22Rv1 (cell line): ENCODE measurements around the gene PTGDR2.

ENCODE experiments used
- H3K27ac ChIP-seq: fragments of 450-650 bp; 2 replicates; pipeline ENCODE4 v1.5.1; 2017
- ZFX ChIP-seq: fragments of 450-650 bp; IDR thresholded peaks from 2 replicates; pipeline ENCODE4 v1.6.1; 2017; ENCODE audit warnings: antibody characterized with exemption, borderline replicate concordance
- TF ChIP-seq, protein P1 (sequence below): fragments of 450-650 bp; IDR thresholded peaks from 2 replicates; pipeline ENCODE4 v1.5.1; 2017; ENCODE audit warnings: mild to moderate bottlenecking

Gene PTGDR2

GRCh38 chr11:60810151-60810550 is 45.6 kb downstream of the PTGDR2 start:
- TF ChIP-seq, protein P1, sequence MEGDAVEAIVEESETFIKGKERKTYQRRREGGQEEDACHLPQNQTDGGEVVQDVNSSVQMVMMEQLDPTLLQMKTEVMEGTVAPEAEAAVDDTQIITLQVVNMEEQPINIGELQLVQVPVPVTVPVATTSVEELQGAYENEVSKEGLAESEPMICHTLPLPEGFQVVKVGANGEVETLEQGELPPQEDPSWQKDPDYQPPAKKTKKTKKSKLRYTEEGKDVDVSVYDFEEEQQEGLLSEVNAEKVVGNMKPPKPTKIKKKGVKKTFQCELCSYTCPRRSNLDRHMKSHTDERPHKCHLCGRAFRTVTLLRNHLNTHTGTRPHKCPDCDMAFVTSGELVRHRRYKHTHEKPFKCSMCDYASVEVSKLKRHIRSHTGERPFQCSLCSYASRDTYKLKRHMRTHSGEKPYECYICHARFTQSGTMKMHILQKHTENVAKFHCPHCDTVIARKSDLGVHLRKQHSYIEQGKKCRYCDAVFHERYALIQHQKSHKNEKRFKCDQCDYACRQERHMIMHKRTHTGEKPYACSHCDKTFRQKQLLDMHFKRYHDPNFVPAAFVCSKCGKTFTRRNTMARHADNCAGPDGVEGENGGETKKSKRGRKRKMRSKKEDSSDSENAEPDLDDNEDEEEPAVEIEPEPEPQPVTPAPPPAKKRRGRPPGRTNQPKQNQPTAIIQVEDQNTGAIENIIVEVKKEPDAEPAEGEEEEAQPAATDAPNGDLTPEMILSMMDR: no peak
- no peak for TF ChIP-seq ZFX

GRCh38 chr11:60809691-60810090 is 46.1 kb downstream of the PTGDR2 start:
- TF ChIP-seq ZFX: no peak
- TF ChIP-seq, protein P1: no peak

More at GRCh38 chr11:60810151-60810550, 45.6 kb downstream of the PTGDR2 start:
- H3K27ac ChIP-seq: no peak overlapping the region

DNA sequence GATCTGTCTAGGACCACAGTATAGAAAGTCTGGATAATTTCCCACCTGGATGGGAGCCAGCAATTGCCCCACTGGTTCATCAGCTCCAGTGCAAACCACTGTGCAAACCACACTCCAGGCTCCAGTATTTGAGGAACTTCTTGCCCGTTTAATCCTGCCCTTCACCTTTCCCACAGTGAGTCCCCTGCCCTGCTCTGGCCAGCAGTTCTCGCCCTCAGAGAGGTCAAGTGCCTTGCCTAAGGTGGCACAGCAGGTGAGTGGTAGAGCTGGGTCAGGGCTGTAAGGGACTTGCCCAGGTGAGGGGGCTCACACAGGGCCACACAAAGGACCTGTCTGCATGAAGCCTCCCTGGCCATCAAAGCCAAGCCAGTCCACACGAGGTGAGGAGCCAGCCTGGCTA is 46.5 kb downstream of the PTGDR2 start:
- H3K27ac ChIP-seq: no peak overlapping the region
- TF ChIP-seq, protein P1: no peak

More at GRCh38 chr11:60809691-60810090, 46.1 kb downstream of the PTGDR2 start:
- no peak overlapping the region for H3K27ac ChIP-seq

GRCh38 chr11:60803273-60803936 is 52.3 kb downstream of the PTGDR2 start:
- TF ChIP-seq ZFX: no peak
- TF ChIP-seq, protein P1: no peak
- no peak overlapping the region for H3K27ac ChIP-seq

- no peak for TF ChIP-seq ZFX
- TF ChIP-seq, protein P1: no peak
- no peak overlapping the region for H3K27ac ChIP-seq
These were observed 54.6 kb downstream of the PTGDR2 start for GRCh38 chr11:60801194-60801593.
